Vagina (tissue), 2 donors: ENCODE measurements around the gene C1orf115.
A peak's percentile ranks its signal among the peaks of the same experiment; 100 is the strongest.

Experiments used
- POLR2A ChIP-seq, 2 donors: fragments of 450-650 bp; IDR thresholded peaks; one replicate each; pipeline ENCODE4 v1.6.1; 2017; ENCODE audit warnings: antibody characterized with exemption in 2 of 2, mild to moderate bottlenecking in 2 of 2, moderate library complexity in 2 of 2
- POLR2AphosphoS5 ChIP-seq, 2 donors: sonication (generic); formaldehyde crosslinking; IDR thresholded peaks; one replicate each; pipeline ENCODE4 v1.9.0; 2017; ENCODE audit warnings: antibody characterized with exemption in 2 of 2, mild to moderate bottlenecking in 2 of 2, low read depth in 1 of 2; ENCODE audit not compliant: insufficient read depth in 1 of 2
- TF ChIP-seq, protein P1 (sequence below), 3 experiments: fragments of 450-650 bp in 2 of 3; fragments of 200-600 bp in 1 of 3; sonication (generic) in 1 of 3; IDR thresholded peaks; one replicate each; pipeline ENCODE4 v1.5.1; 2017 to 2019; ENCODE audit warnings: antibody characterized with exemption in 3 of 3, mild to moderate bottlenecking in 2 of 3, moderate library complexity in 2 of 3

DNA sequence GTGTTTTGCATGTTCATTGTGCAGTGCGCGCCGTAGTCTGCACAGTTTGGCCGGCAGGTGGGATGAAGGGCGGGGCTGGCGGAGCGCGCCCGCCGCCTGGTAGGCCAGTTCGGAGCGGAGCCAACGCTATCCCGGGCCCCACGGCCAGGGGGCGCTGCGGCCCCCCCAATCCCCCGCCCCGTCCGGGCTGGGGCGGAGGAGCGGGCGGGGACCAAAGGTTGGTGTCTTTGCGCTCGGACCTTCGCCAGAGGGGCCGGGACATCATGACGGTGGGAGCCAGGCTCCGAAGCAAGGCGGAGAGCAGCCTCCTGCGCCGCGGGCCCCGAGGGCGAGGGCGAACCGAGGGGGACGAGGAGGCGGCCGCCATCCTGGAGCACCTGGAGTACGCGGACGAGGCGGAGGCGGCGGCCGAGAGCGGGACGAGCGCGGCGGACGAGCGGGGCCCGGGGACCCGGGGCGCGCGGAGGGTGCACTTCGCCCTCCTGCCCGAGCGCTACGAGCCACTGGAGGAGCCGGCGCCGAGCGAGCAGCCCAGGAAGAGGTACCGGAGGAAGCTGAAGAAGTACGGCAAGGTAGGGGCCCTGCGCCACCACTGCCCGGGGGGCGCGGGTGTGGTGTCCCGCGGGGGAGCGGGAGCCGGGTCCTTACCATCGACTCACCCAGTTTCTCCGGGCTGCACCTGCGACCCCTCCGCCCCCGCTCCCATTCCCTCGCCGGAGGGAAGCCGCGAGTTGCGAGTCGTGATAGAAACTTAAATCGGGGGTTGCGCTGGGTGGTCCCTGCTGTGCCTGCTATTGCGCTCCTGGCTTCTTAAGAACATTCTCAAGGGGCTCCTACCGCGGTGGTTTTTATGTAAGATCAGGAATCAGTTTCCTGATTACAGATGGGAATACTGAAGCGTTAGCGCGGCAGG, at the start of gene C1orf115:
- TF ChIP-seq POLR2A (IDR thresholded peaks at IDR 0.05) (no peak), POLR2AphosphoS5 (IDR thresholded peaks at IDR 0.05; ENCODE audit: insufficient read depth in 1 of 2, low read depth in 1 of 2) (peak; percentile 29 to 59)
- TF ChIP-seq, protein P1, sequence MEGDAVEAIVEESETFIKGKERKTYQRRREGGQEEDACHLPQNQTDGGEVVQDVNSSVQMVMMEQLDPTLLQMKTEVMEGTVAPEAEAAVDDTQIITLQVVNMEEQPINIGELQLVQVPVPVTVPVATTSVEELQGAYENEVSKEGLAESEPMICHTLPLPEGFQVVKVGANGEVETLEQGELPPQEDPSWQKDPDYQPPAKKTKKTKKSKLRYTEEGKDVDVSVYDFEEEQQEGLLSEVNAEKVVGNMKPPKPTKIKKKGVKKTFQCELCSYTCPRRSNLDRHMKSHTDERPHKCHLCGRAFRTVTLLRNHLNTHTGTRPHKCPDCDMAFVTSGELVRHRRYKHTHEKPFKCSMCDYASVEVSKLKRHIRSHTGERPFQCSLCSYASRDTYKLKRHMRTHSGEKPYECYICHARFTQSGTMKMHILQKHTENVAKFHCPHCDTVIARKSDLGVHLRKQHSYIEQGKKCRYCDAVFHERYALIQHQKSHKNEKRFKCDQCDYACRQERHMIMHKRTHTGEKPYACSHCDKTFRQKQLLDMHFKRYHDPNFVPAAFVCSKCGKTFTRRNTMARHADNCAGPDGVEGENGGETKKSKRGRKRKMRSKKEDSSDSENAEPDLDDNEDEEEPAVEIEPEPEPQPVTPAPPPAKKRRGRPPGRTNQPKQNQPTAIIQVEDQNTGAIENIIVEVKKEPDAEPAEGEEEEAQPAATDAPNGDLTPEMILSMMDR (IDR thresholded peaks at IDR 0.05), result peak; percentile 78 to 92 (median 84)
